H1 (cell line): ENCODE measurements around the gene CAMTA1.

Experiments used
- EZH2 ChIP-seq: fragments of 200-600 bp; sonication (generic); IDR thresholded peaks from 2 replicates; pipeline ENCODE4 v1.7.1; 2012; ENCODE audit warnings: low read depth, mild to moderate bottlenecking, moderate library complexity, low read length, inconsistent platforms; ENCODE audit not compliant: severe bottlenecking
- TAF1 ChIP-seq: IDR thresholded peaks from 2 replicates; pipeline ENCODE4 v1.6.1; 2011; ENCODE audit warnings: mild to moderate bottlenecking, low read depth, low read length

DNA sequence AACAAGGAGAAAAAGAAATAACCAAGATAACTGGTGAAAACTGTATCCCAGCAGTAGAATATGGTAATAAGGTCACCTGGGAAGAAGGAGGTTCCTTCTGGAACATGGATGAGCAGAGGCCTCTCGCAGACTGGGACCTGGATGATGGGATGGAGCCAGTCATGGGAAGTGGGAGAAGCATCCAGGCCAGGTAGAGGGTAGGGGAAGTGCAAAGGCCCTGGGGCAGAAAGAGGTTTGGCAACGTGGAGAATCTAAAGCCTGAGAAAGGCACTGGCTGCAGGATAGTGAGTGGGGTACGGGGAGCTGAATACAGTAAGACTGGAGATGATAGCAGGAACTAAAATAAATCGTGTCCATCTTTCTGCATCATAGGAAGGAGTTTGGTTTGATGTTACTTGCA, 889.7 kb downstream of the CAMTA1 start:
- no peak for TF ChIP-seq TAF1
- TF ChIP-seq EZH2, result no peak
